ACHN (cell line): ENCODE measurements around the gene HNRNPC.
"Not testable (repeated sequence)": the region's sequence is repeated elsewhere in the genome, so short reads cannot be mapped to it uniquely, and the experiment has no call there.

Experiments
- DNase-seq: peaks from one replicate; pipeline ENCODE4 v3.0.0-alpha.2; 2015
- in situ Hi-C: cut with HindIII; loops from 2 replicates; pipeline ENCODE4 v1.10.0; 2017; ENCODE audit warnings: low sequenced_read_pairs, low pct_ligation_motif_present, low pct_unique_long_range_greater_than_20kb

HNRNPC gene

DNA sequence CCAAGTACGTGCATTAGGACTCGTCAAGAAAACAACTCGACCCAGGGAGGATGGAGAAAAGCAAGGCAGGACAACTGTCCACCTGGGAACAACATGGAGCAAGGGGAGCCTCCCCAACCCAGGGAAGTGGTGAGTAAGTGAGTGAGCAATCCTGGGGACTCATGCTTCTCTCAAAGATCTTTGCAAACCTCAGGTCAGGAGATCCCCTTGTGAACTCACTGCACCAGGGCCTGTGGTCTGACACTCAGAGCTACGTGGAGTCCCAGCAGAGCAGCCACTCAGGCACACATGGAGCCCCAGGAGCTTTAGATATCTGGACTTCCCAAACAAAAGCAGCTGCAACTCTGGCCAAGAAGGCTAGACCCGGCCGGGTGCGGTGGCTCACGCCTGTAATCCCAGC is 101.2 kb downstream of the HNRNPC start:
- DNase-seq = no peak
- in situ Hi-C loops = no loop called here

DNA sequence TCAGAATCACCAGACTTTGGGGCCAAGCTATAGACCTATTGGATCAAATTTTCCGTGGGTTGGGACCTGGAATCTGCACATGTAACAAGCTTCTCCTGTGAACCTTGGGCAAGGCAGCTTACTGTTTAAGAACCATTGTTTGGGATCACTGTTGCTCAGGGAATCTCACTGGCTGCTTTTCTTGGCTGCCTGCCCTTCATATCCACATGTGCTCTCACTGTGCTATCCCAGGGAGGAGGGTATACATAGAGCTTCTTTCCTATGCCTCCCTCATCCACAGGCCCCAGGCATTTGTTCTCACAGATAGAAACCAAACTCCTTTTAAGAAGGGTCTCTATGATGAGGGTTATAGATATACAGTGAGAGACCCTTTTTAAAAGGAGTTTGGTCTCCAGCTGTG is 103.6 kb downstream of the HNRNPC start:
- in situ Hi-C loops, DNase-seq: not testable (repeated sequence)

DNA sequence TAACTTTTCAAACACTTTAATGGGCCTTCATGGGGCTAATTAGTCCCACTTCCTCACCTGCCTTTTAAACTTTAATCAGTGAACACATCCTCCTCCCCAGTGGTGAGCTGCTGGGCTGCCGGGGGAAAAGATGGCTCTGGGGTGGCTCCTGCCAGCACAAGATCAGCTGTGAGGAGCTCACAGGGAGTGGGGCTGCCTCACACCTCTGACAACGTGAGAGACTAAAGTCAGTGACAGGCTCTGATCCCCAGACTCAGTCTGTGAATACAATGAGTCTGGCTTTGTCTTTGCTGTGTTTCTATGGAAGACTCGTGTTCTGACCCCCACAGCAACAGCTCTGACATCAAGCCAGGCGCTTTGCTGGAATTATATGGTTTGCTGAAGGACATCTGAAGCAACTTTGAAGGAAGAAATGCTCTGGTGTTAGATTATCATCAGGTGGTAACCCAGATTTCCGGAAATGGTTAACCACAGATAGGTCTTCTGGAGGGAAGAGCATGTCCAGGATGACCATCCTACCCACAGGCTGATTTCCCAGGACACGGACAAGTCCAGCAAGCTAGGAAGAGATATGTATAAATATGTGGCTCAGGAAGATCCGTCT is 104.1 kb downstream of the HNRNPC start:
- DNase-seq, in situ Hi-C loops: not testable (repeated sequence)

DNA sequence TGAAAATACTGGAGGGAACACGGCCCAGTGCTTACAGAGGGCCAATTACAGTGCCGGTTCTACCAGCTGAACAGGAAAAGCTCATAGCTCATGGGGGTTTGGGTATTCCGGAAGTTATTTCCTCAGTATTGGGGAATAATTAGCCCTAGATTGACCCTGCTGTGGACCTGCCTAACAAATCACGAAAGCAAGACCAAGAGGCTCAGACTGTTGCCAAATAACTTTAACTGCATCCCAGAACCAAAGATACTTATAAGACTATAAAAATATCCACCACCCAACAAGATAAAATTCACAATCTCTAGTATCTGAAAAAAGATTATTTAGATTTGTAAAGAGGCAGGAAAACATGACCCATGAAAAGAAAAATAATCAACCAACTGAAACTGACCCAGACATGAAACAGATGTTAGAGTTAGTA is 105.4 kb downstream of the HNRNPC start:
- in situ Hi-C loops = no loop called here
- DNase-seq = no peak

GRCh38 chr14:21162081-21162480 is 107.2 kb downstream of the HNRNPC start:
- no peak for DNase-seq
- in situ Hi-C loops = no loop called here

- in situ Hi-C loops = no loop called here
Measured at GRCh38 chr14:21160061-21160610, 109.1 kb downstream of the HNRNPC start.

More at GRCh38 chr14:21160061-21160610, 109.1 kb downstream of the HNRNPC start:
- DNase-seq = no peak
